Omental fat pad (tissue), 4 donors: ENCODE measurements around the gene ITGA8. TPM values are rescaled to one million over a fixed set of nuclear protein-coding genes. Genes with fewer than 3 reads are reported as not detected.

Experiments
- ATAC-seq: fragments of 150-250 bp; one replicate; pipeline ENCODE4 v1.9.1; 2016; ENCODE audit warnings: mild to moderate bottlenecking, moderate library complexity; ENCODE audit not compliant: low FRiP score
- DNase-seq: peaks from one replicate; pipeline ENCODE4 v3.0.0-alpha.2; 2019; ENCODE audit warnings: low spot score
- total RNA-seq, 4 donors: library from RNA; depleted of rRNA; stranded (reverse); fragments of >200 nt; gene quantifications; one replicate each; pipeline ENCODE4 v1.1.0, GENCODE V29; 2016
- TF ChIP-seq, protein P1 (sequence below), 3 donors: fragments of 450-650 bp; IDR thresholded peaks; one replicate each; pipeline ENCODE4 v1.5.1; 2016 to 2017; ENCODE audit warnings: antibody characterized with exemption in 3 of 3, mild to moderate bottlenecking in 3 of 3, moderate library complexity in 2 of 3

ITGA8 gene
- total RNA-seq, 4 donors from 2014 or later, result 1.1 to 13.9 (median 2.2) TPM

DNA sequence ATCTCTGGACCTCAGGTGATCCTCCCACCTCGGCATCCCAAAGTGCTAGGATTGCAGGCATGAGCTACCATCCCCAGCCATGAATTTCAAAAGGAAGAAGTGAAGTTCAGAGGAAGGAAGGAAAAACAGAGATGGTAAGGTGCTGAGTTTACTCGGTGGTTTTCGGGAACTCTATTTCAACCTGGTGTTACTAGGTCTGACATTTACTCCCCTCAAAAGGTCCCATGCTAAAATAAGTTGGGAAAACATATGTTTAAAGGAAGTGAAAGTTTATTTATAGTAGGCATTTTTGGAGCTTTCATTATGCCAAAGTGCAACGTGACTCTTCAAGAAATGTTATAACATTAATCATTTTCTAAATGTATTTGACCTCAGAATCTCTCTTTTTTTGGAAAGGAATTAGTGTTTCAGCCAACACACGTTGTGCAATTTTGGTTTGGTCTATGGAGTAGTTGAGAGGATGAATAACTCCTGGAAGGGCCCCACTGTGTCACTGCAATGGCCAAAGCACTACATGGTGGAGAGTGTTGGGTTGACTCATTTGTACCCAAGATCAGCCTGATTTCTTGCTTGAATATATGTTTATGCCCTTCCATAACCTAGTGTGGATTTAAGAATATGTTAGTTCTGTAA lies 233.9 kb downstream of the ITGA8 start:
- DNase-seq (no peak), ATAC-seq (peak; percentile 57)
- TF ChIP-seq, protein P1, sequence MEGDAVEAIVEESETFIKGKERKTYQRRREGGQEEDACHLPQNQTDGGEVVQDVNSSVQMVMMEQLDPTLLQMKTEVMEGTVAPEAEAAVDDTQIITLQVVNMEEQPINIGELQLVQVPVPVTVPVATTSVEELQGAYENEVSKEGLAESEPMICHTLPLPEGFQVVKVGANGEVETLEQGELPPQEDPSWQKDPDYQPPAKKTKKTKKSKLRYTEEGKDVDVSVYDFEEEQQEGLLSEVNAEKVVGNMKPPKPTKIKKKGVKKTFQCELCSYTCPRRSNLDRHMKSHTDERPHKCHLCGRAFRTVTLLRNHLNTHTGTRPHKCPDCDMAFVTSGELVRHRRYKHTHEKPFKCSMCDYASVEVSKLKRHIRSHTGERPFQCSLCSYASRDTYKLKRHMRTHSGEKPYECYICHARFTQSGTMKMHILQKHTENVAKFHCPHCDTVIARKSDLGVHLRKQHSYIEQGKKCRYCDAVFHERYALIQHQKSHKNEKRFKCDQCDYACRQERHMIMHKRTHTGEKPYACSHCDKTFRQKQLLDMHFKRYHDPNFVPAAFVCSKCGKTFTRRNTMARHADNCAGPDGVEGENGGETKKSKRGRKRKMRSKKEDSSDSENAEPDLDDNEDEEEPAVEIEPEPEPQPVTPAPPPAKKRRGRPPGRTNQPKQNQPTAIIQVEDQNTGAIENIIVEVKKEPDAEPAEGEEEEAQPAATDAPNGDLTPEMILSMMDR (IDR thresholded peaks at IDR 0.05), result no peak

DNA sequence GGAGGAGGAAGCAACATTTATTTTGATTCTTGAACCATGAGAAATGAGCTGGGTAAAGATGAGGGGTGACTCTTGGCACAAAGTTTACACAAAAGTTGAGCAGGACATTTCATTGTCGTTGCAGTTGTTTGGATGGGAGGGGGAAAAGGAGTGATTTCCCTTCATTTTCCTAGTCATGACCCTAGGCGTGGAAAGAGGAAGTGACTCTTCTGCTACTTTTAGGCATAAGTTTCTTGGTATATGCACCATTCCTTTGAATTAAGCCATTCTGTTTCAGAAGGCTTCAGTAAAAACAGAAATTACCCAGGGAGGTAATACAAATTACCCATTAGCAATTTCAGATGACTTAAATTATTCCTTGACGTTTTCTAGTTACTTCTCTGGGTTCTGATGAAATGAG lies 234.7 kb downstream of the ITGA8 start:
- DNase-seq (no peak), ATAC-seq (no peak)
- TF ChIP-seq, protein P1 (IDR thresholded peaks at IDR 0.05), result no peak

DNA sequence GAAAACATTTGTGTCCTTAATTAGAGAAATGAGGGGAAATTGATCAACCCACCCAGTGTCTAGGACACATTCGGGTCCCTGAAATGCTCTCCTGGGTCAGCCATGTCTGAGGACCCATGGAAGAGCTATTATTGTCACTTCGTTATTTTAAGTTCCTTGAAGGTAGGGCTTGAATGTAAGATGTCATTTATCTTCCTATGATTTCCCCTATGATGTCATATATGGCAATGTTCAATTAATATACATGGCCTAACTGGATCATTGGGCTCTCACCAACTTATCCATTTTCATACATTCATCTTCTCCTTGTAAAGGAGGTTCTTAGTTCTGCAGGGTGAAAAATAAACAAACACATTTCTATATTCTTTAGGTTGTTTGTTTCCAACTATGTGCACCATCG lies 235.6 kb downstream of the ITGA8 start:
- ATAC-seq (no peak), DNase-seq (no peak)
- TF ChIP-seq, protein P1 (IDR thresholded peaks at IDR 0.05), result no peak

DNA sequence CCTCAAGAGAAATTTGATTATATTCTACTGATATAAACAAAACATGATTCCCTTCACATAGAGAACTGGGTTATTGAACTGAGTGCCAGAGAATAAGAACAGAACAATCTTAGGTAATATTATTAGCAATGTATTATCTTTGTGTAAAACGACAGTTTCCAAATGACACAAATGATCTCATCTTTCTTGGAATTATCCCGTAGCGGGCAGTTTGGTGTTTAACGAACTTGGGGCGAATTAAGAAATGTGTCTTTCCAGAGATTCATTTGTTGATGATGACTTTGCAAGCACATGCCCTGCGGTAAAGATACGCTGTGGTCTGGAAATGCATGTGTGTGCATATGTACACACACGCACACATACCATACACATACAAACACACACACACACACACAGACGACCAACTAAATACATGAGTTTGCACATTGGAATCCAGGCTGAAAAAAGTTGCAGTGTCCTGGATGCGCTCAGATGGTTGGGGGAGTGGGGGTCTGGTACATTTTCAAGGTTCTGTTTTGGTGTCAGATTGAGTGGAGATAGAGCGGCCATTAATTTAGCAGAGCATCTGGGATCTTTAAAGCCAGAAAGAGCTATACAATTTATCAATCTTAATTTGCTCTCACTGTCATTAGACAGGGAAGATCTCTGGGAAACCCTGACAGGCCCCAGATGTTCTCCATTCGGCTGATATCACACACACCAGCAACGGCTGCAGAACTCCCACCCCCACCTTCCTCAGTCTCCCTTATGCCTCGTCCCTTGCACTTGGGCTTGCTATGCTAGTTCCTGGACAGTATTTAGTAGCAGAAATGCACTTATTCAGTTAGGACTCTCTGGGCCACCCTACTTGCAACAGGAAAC lies 236.3 kb downstream of the ITGA8 start:
- no peak for ATAC-seq
- TF ChIP-seq, protein P1 (IDR thresholded peaks at IDR 0.05), result no peak
- no peak for DNase-seq

GRCh38 chr10:15482156-15482555 lies 237.6 kb downstream of the ITGA8 start:
- ATAC-seq (no peak), DNase-seq (no peak)
- TF ChIP-seq, protein P1 (IDR thresholded peaks at IDR 0.05), result no peak

GRCh38 chr10:15478950-15479349 lies 240.8 kb downstream of the ITGA8 start:
- ATAC-seq (no peak), DNase-seq (no peak)
- TF ChIP-seq, protein P1 (IDR thresholded peaks at IDR 0.05), result no peak
